DMS 273 (cell line): Measurements from ENCODE around the gene PCK1.

Experiments used
- DNase-seq: peaks from one replicate; lab custom pipeline; 2025; ENCODE audit not compliant: unreplicated experiment; lab: John Stamatoyannopoulos, UW

Gene PCK1

GRCh38 chr20:57600320-57601210 lies 39.7 kb downstream of the PCK1 start:
- DNase-seq: no peak

DNA sequence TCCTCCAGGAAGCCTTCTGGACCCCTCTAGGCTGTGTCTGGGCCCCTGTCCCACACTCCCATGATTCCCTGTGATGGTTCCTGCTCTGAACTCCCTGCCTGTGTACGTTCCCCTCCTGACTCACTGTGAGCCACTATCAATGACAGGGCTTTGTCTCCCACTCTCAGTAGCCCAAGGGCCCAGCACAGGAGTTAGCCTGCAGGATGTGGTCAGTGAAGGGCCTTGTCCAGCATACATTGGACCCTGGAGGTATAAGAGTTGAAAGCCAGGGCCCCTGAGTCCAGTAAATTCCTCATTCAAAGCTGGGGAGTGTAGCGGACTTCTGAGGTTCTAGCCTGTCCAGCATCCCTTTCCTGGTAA lies 40.3 kb downstream of the PCK1 start:
- DNase-seq: no peak

- DNase-seq: no peak
These were observed 40.8 kb downstream of the PCK1 start for GRCh38 chr20:57601737-57602136.

GRCh38 chr20:57603120-57603519 lies 42.2 kb downstream of the PCK1 start:
- no peak for DNase-seq

GRCh38 chr20:57605045-57605444 lies 44.1 kb downstream of the PCK1 start:
- no peak for DNase-seq

- no peak for DNase-seq
These were observed 45.0 kb downstream of the PCK1 start for GRCh38 chr20:57605878-57606277.

DNA sequence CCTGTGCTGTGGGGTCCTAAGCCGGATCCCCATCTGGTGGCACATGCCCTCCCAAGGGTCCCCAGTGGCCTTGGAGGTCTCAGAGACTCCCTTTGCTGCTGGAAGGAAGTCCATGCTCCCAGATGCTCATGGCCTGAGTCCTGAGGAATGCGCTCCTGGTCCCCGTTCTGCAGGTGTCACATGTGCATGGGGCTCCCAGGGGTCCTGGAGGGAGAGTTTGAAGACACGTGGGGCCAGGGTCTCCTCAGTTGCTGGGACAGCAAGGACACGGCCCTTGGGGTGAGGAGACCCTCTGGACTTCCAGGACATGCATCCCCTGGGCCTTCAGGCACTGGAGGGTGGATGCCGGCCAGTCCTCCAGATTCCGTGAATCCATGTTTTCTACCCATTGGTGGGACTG lies 47.6 kb downstream of the PCK1 start:
- no peak for DNase-seq

DNA sequence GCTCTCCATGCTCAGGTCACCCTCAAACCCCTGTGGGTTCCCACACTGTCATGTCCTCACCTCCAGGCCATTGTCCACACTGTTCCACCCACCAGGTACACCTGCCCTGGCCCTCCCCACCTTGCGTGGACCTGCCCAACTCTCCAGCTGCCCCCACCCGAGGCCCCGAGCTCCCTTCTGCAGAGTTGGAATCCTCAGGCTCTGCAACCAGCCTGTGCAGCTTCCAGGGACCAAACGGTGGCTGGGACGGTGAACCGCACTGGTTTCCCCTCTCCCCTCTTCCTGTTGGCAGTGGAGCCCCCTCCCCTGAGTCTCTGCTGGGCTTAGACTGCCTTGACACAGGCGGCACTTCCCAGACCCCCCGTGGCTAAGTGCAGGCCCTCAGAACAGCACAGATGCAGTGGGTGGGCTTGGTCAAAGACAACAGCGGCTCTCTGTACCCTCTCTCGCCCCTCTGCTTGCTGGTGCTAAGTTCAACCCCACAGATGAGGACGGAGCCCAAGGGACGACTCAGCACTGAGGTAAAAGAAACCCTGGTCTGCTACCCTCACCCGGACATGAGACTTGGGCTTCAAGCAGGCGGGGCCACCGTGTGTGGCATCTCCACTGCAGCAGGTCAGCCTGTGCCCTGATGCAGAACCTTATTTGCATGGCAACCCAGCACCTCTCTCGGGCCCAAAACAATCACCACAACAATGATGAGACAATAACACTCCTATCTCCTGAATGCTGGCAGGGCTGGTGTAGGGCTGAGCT lies 48.4 kb downstream of the PCK1 start:
- DNase-seq: no peak

DNA sequence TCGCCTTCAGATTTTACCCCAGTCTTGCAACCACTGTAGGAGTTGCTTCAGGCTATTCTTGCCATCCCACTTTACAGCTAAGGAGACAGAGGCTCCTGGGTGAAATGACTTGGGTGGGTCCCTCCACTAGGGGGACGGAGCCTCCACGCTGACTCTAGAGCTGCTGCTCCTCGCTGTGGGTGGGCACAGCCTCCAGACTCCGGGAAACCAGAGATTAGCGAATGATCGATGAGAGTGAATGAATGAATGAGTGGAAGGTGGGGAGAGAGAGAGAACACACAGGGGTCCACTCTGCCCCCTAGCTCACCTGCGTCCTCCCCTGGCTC lies 48.9 kb downstream of the PCK1 start:
- no peak for DNase-seq

GRCh38 chr20:57610261-57610952 lies 49.5 kb downstream of the PCK1 start:
- DNase-seq: no peak

GRCh38 chr20:57611586-57612311 lies 50.8 kb downstream of the PCK1 start:
- no peak for DNase-seq

DNA sequence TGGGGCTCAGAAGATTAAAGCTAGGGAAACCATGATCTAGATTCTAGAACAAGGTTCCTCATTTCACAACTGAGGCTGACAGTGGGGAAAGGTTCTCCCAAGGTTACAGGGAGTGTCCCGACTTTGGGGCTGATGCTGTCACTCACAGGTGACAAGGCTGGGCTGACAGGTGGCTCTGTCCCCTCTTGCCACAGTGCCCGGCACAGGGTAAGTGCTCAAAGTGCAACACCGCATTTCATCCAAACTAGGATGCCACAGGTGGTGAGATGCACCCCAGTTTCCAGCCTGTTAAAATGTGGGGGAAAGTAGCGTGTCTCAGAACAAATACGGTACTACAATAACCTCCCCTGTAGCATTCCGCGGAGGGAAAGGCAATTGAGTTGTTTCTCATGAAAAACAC lies 51.5 kb downstream of the PCK1 start:
- no peak for DNase-seq

DNA sequence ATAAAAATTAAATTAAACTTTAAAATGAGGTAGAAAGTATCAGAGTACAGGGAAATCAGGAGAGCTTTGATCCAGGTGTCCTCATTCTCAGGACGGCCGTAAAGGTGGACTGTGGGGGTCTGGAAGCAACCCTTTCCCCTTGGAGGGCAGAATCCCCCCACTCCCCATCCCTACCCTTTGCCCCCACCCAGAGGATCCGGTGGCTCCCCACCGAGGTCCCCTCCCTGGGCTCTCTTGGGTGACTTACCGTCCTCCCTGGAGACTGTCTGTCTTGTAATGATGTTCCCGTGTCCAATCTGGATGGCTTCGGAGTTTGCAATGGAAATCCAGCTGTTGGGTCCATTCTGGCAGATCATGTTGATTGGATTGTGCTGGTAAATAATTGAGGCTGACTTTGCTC lies 52.0 kb downstream of the PCK1 start:
- DNase-seq: no peak

GRCh38 chr20:57613481-57613921 lies 52.6 kb downstream of the PCK1 start:
- no peak for DNase-seq

DNA sequence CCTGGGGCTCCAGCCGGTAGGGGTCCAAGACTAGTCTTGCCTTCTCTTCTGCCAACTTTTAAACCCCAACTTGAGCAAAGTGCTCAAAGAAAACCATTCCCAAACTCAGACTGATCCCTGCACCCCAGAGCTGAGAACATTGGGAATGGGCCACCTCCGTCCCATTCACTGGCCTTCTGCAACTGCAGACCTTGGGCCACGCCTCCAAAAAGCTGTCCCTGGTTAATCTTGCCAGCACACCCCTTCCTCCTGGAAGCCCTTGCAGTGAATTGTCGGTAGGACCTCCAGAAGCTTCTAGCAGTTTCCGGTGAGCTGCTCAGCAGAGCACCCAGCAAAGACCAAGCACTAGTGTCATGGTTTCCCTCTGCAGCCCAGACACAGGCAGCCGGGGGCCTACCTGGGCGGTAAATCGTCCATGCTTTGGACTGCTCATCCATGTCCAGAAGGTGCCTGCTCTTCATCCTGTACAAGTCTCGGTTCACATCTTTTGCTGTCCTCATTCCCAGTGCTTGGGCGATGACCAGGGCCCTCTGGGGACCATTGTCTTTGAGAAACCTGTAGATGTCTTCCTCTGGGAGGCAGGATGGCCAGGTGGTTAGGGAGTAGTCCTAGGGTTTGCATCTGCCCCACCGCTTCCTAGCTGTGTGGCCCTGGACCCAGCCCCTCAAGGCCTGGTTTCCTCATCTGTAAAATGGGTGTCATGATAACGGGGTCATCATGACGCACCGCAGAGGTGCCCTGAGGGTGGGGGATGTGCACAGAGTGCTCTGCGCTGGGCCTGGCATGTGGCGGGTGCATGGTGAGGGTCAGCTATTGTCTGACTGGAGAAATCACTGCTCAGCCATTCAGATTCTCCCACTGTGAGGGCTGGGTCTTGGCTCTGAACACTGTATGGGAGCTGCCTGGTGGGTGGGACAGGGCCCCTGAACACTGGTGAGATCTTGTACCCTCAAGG lies 53.9 kb downstream of the PCK1 start:
- DNase-seq: no peak

DNA sequence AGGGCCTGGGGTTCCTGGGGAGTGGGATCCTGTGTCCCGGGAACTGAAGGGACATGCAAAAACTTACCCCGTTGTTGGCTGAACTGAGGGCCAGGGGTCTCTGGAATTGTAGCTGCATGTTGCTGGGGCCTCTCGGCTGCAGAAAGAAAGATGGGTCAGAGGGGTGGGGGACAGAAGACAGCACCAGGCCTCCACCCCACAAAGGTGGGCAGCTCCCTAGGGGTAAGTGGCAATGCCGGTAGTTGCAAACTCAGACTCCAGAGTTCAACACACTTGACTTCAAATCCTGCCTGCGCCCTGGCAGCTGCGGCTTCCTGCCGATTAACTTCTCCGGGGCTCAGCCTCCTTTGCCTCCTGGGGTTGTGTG lies 54.5 kb downstream of the PCK1 start:
- DNase-seq: no peak

- no peak for DNase-seq
These were observed 55.4 kb downstream of the PCK1 start for GRCh38 chr20:57616143-57616951.

DNA sequence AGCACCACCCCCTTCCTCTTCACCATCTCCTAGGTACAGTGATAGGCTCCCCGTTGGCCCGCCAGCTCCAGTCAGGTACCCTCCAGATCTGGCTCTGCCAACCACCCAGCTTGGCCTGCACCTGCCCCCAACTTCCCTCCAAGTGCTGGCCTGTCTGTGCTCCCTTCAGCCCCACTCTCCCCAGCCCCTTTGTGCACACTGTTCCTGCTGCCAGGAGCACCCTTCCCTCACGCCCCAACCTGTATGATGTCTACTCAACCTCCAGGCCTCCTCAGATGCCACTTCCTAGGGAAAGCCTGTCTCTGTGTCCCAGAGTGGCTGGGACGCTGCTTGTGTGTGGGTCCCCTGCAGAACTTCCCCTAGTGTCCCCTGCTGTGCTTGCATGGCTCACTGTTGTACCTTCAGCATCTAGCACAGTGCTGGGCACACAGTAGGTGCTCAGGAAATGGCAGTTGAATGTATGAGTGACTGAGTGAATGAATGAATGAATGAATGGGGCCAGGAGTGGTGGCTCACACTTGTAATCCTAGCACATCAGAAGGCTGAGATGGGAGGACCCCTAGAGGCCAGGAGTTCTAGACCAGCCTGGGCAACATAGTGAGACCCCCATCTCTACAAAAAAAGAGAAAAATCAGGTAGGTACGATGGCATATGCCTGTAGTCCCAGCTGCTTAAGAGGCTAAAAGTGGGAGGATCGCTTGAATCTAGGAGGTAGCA lies 56.3 kb downstream of the PCK1 start:
- no peak for DNase-seq
